MG63 (cell line): ENCODE measurements around the gene FURIN. TPM values are rescaled to one million over a fixed set of nuclear protein-coding genes. Genes with fewer than 3 reads are reported as not detected.
"Not testable (repeated sequence)": the region's sequence is repeated elsewhere in the genome, so short reads cannot be mapped to it uniquely, and the experiment has no call there.

Source experiments
- DNase-seq: peaks from one replicate; pipeline ENCODE4 v3.0.0-alpha.2; 2020
- H3K27me3 ChIP-seq: fragments of 250-450 bp; sonication (Bioruptor Pico); 2 replicates; pipeline ENCODE4 v1.5.1; 2020; ENCODE audit warnings: mild to moderate bottlenecking, moderate library complexity
- H3K36me3 ChIP-seq: fragments of 250-450 bp; sonication (Bioruptor Pico); 2 replicates; pipeline ENCODE4 v1.5.1; 2020; ENCODE audit warnings: mild to moderate bottlenecking, moderate library complexity
- H3K4me3 ChIP-seq: fragments of 250-450 bp; sonication (Bioruptor Pico); 2 replicates; pipeline ENCODE4 v1.5.1; 2020; ENCODE audit warnings: mild to moderate bottlenecking, moderate library complexity
- H3K9me3 ChIP-seq: fragments of 250-450 bp; sonication (Bioruptor Pico); 2 replicates; pipeline ENCODE4 v1.5.1; 2020; ENCODE audit warnings: mild to moderate bottlenecking, moderate library complexity
- total RNA-seq: library from RNA; depleted of rRNA; stranded (reverse); fragments of >200 nt; shearing (Covaris generic); gene quantifications from 2 replicates; pipeline ENCODE4 v1.2.3, GENCODE V29; 2014; ENCODE audit warnings: low replicate concordance

FURIN gene
- total RNA-seq, 1 experiment from 2014 or later: 19.3 TPM

DNA sequence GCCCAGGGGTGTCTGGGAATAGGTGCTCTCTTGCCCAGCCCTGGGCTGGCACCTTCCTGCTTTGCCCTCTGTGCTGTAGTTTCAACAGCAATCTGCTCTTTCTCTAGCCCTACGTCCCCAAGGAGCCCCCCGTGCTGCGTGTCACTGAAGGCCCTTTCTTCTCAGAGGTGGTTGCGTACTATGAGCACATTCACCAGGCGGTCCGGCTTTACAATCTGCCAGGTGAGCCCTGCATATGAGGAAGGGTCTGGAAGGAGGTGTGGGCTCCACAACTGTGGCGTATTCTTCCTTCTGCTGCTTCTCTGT is 44.3 kb downstream of the FURIN start:
- Histone ChIP-seq H3K9me3 (no peaks in the 10 kb centered on the region), H3K27me3 (no peaks in the 10 kb centered on the region), H3K36me3 (peaks cover 38% of the 10 kb centered on the region), H3K4me3 (no peak overlapping the region)
- no peak for DNase-seq

GRCh38 chr15:90913398-90913944 is 45.1 kb downstream of the FURIN start:
- no peak for DNase-seq
- no peaks in the 10 kb centered on the region for H3K9me3 ChIP-seq
- H3K36me3 ChIP-seq: peaks cover 42% of the 10 kb centered on the region
- H3K27me3 ChIP-seq: no peaks in the 10 kb centered on the region
- no peak overlapping the region for H3K4me3 ChIP-seq

DNA sequence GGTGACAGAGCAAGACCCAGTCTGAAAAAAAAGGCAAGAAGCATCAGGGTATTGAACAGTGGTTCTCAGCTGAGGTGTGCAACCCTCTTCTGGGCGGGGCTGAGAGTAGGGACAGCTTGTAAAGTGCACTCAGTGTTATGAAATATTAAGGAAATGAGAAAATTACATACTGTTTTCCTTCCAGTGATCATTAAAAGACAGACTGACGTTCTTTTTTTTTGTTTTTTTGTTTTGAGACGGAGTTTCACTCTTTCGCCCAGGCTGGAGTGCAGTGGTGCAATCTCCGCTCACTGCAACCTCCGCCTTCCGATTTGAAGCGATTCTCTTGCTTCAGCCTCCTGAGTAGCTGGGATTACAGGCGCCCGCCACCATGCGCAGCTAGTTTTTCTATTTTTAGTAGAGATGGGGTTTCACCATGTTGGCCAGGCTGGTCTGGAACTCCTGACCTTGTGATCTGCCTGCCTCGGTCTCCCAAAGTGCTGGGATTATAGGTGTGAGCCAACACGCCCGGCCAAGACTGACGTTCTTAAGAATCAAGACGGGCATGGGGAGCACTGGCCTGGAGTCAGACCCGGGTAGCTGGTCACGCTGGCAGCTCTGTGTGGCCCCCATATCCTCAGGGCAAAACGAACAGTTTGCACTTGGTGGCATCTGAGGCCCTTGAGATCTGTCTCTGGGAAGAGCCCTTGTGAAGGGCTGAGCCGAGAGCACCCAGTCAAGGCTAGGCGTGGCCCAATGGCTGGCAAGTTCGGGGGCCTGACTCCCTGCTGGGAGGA is 46.1 kb downstream of the FURIN start:
- no peak for DNase-seq
- no peaks in the 10 kb centered on the region for H3K27me3 ChIP-seq
- no peaks in the 10 kb centered on the region for H3K9me3 ChIP-seq
- peaks cover 51% of the 10 kb centered on the region for H3K36me3 ChIP-seq
- H3K4me3 ChIP-seq: no peak overlapping the region

- Histone ChIP-seq H3K27me3 (no peaks in the 10 kb centered on the region), H3K4me3 (no peak overlapping the region), H3K9me3 (no peaks in the 10 kb centered on the region), H3K36me3 (peaks cover 50% of the 10 kb centered on the region)
- DNase-seq: no peak
Measured at GRCh38 chr15:90915216-90915807, 46.9 kb downstream of the FURIN start.

- Histone ChIP-seq H3K36me3 (peaks cover 47% of the 10 kb centered on the region), H3K27me3 (no peaks in the 10 kb centered on the region), H3K4me3 (no peak overlapping the region), H3K9me3 (no peaks in the 10 kb centered on the region)
- no peak for DNase-seq
Measured at GRCh38 chr15:90915808-90916440, 47.5 kb downstream of the FURIN start.

- H3K27me3 ChIP-seq: no peaks in the 10 kb centered on the region
- peaks cover 48% of the 10 kb centered on the region for H3K36me3 ChIP-seq
- no peak overlapping the region for H3K4me3 ChIP-seq
- DNase-seq: no peak
- H3K9me3 ChIP-seq: no peaks in the 10 kb centered on the region
Measured at GRCh38 chr15:90916461-90916860, 48.1 kb downstream of the FURIN start.

- H3K36me3 ChIP-seq: peaks cover 43% of the 10 kb centered on the region
- no peaks in the 10 kb centered on the region for H3K9me3 ChIP-seq
- no peak for DNase-seq
Measured at GRCh38 chr15:90917569-90917968, 49.2 kb downstream of the FURIN start.

GRCh38 chr15:90918034-90918788 is 49.8 kb downstream of the FURIN start:
- Histone ChIP-seq H3K9me3 (no peaks in the 10 kb centered on the region), H3K27me3 (no peaks in the 10 kb centered on the region), H3K4me3 (no peak overlapping the region), H3K36me3 (peaks cover 38% of the 10 kb centered on the region)
- no peak for DNase-seq

More at GRCh38 chr15:90917569-90917968, 49.2 kb downstream of the FURIN start:
- no peaks in the 10 kb centered on the region for H3K27me3 ChIP-seq
- H3K4me3 ChIP-seq: no peak overlapping the region

GRCh38 chr15:90918835-90919234 is 50.4 kb downstream of the FURIN start:
- Histone ChIP-seq H3K27me3 (no peaks in the 10 kb centered on the region), H3K4me3 (no peak overlapping the region), H3K9me3 (no peaks in the 10 kb centered on the region), H3K36me3 (peaks cover 36% of the 10 kb centered on the region)
- no peak for DNase-seq

- Histone ChIP-seq H3K36me3 (peaks cover 26% of the 10 kb centered on the region), H3K9me3 (no peaks in the 10 kb centered on the region), H3K27me3 (no peaks in the 10 kb centered on the region), H3K4me3 (no peak overlapping the region)
- no peak for DNase-seq
Measured at GRCh38 chr15:90921887-90922286, 53.5 kb downstream of the FURIN start.

DNA sequence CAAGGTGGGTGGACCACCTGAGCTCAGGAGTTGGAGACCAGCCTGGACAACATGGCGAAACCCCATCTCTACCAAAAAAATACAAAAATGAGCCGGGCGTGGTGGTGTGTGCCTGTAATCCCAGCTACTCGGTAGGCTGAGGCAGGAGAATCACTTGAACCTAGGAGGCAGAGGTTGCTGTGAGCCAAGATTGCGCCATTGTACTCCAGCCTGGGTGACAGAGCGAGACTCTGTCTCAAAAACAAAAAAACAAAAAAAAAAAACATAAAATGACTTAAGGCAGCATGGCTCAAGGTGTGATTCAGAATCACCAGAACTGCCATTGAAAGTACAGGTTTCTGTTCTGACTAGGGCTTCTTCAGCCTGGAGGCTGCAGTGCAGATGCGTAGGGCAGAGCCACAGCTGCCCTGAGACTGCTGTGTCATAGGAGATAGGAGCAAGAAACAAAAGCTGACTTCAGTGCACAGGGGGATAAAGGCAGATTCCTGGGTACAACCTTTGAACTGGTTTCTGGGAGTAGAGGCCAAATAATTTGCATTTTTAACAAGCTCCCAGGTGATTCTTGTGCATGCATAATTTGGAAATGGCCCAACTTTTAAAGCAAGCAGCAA is 54.4 kb downstream of the FURIN start:
- H3K36me3 ChIP-seq: peaks cover 26% of the 10 kb centered on the region
- H3K9me3 ChIP-seq, H3K27me3 ChIP-seq, H3K4me3 ChIP-seq, DNase-seq: not testable (repeated sequence)

DNA sequence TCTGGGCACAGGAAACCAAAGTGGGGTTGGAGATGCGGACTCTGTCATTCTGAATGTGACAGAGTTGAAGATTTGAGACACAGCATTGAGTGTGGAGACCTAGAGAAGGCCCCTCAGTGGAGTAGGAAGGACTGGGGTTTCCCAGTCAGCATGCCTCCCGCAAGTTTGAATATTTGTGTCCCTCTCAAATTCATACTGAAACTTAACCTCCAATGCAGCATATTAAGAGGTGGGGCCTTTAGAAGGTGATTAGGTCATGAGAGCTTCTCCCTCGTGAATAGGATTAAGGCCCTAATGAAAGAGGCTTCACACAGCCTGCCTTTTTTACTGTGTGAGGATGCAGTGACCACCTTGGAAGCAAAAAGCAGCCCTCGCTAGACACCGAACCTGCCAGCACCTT is 56.0 kb downstream of the FURIN start:
- Histone ChIP-seq H3K27me3 (no peaks in the 10 kb centered on the region), H3K36me3 (peaks cover 14% of the 10 kb centered on the region), H3K9me3 (no peaks in the 10 kb centered on the region), H3K4me3 (no peak overlapping the region)
- no peak for DNase-seq

- H3K4me3 ChIP-seq, H3K36me3 ChIP-seq, H3K27me3 ChIP-seq, DNase-seq, H3K9me3 ChIP-seq: not testable (repeated sequence)
Measured at GRCh38 chr15:90926766-90927165, 58.4 kb downstream of the FURIN start.

DNA sequence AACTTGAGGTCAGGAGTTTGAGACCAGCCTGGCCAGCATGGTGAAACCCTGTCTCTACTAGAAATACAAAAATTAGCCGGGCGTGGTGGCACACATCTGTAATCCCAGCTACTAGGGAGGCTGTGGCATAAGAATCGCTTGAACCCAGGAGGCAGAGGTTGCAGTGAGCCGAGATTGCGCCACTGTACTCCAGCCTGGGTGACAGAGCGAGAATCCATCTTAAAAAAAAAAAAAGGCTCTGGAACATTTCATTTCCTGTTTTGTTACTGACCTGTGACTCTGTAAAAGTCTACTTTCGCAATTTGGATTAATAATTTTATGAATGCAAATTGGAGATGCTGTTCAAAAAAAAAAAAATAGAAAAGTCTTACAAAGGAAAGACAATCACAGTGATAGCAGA is 59.7 kb downstream of the FURIN start:
- not testable (repeated sequence) for H3K4me3 ChIP-seq, H3K9me3 ChIP-seq, DNase-seq, H3K27me3 ChIP-seq, H3K36me3 ChIP-seq

- no peak for DNase-seq
- H3K27me3 ChIP-seq: no peaks in the 10 kb centered on the region
Measured at GRCh38 chr15:90929246-90930019, 61.0 kb downstream of the FURIN start.

More at GRCh38 chr15:90929246-90930019, 61.0 kb downstream of the FURIN start:
- H3K9me3 ChIP-seq: no peaks in the 10 kb centered on the region
- H3K4me3 ChIP-seq: peak overlapping the region; percentile 98
- H3K36me3 ChIP-seq: peaks cover 3% of the 10 kb centered on the region; the same call in 1 of the 2 replicates
